Adrenal gland (tissue), 5 donors: Measurements from ENCODE around the gene PCDH7.

ENCODE experiments used
- CTCF ChIP-seq, 6 experiments: fragments of 450-650 bp in 4 of 6; fragments of 200-600 bp in 2 of 6; sonication (generic) in 1 of 6; IDR thresholded peaks; 1 replicate in 5 of 6; 2 replicates in 1 of 6; pipeline versions ENCODE4 v1.5.1 to v1.8.0; 2016 to 2021; ENCODE audit warnings: antibody characterized with exemption in 6 of 6, mild to moderate bottlenecking in 2 of 6, moderate library complexity in 1 of 6
- POLR2A ChIP-seq, 2 donors: fragments of 450-650 bp; IDR thresholded peaks; one replicate each; pipeline ENCODE4 v1.6.1; 2017; ENCODE audit warnings: antibody characterized with exemption in 2 of 2, mild to moderate bottlenecking in 2 of 2, moderate library complexity in 1 of 2
- donor health status: DM: no; HTN: no; CAD: no.

- no peak for TF ChIP-seq CTCF (IDR thresholded peaks at IDR 0.05)
- no peak for TF ChIP-seq POLR2A (IDR thresholded peaks at IDR 0.05)
These were observed 5.4 kb downstream of the PCDH7 start for GRCh38 chr4:30725562-30725961.
